VCaP (cell line): Measurements from ENCODE around the gene MYL7.
"Not testable (repeated sequence)": the region's sequence is repeated elsewhere in the genome, so short reads cannot be mapped to it uniquely, and the experiment has no call there.

ENCODE experiments used
- H3K27ac ChIP-seq: fragments of 450-650 bp; 2 replicates; pipeline ENCODE4 v1.5.1; 2017
- TF ChIP-seq, protein P1 (sequence below): fragments of 450-650 bp; conservative IDR thresholded peaks from 2 replicates; pipeline ENCODE4 v1.5.1; 2017; ENCODE audit warnings: mild to moderate bottlenecking, moderate library complexity

Gene MYL7

DNA sequence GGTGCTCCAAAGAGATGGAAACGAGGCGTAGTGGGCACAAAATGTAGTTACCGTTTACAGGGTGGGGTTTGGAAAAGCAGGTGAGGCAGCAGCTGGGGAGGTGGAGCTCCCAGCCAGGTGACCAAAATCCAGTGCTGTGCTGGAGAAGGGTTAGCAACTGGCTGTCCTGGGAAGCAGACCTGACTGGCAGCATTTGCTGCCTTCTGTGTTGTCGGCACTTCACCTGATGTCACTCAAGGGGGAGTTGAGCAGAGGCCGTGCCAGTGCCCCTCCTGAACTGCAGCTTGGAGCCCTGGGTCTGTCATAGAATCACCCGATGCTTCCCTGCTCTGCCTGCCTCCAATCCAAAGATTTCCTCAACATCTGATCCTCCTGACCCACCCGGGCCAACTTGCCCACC is 35.4 kb upstream of the MYL7 start:
- TF ChIP-seq, protein P1, sequence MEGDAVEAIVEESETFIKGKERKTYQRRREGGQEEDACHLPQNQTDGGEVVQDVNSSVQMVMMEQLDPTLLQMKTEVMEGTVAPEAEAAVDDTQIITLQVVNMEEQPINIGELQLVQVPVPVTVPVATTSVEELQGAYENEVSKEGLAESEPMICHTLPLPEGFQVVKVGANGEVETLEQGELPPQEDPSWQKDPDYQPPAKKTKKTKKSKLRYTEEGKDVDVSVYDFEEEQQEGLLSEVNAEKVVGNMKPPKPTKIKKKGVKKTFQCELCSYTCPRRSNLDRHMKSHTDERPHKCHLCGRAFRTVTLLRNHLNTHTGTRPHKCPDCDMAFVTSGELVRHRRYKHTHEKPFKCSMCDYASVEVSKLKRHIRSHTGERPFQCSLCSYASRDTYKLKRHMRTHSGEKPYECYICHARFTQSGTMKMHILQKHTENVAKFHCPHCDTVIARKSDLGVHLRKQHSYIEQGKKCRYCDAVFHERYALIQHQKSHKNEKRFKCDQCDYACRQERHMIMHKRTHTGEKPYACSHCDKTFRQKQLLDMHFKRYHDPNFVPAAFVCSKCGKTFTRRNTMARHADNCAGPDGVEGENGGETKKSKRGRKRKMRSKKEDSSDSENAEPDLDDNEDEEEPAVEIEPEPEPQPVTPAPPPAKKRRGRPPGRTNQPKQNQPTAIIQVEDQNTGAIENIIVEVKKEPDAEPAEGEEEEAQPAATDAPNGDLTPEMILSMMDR, result no peak
- no peak overlapping the region for H3K27ac ChIP-seq

DNA sequence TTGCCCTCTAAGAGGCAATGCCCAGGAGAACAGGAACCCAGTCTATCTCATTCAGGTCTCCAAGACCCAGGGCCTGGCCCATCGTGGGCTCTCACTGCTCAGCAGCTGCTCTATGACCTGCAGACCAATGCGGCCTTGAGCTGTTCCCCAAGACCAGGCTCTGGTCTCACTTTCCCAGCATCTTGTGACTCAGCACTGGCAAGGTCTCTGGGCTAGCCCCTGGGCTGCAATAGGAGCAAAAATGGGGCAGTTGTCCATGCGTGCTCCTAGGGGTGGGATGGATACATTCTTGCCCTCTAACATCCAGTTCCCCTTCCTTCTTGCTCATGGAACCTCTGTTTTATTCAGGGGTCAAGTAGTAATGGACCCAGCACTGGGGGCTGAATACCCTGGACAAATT is 34.6 kb upstream of the MYL7 start:
- H3K27ac ChIP-seq, result no peak overlapping the region
- TF ChIP-seq, protein P1, result no peak

DNA sequence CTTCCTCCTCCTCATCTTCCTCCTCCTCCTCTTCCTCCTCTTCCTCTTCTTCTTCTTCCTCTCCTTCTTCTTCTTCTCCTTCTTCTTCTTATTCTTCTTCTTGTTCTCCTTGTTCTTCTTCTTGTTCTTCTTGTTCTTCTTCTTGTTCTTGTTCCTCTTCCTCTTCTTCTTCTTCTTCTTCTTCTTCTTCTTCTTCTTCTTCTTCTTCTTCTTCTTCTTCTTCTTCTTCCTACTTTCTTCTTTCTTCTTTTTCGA is 33.5 kb upstream of the MYL7 start:
- not testable (repeated sequence) for H3K27ac ChIP-seq

DNA sequence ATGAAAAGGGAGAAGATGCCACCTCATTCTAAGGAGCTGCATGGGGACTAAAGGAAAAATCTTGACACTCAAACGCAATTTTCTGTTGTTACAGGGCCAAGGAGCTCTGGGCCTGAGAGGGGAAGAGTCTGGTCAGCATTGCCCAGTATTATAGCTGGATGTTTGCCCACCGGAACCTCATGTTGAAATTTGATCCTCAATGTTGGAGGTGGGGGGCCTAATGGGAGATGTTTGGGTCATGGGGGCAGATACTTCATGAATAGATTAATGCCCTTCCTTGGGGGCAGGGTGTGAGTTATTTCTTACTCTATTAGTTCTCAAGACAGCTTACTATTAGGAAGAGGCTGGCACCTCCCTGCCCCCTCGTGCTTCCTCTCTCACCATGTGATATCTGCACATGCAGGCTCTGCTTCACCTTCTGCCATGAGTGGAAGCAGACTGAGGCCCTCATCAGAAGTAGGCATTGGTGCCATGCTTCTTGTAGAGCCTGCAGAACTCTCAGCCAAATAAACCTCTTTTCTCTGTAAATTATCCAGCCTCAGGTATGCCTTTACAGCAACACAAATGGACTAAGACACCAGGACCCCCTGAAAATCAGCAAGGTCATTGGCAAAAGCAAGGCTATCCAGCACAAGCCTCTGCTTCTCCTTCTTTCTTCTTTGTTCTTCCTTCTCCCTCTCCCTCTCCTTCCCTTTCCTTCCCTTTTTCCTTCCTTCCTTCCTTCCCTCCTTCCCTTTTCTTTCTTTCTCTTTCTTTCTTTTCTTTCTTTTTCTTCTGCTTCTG is 33.0 kb upstream of the MYL7 start:
- no peak overlapping the region for H3K27ac ChIP-seq
- TF ChIP-seq, protein P1, result no peak

DNA sequence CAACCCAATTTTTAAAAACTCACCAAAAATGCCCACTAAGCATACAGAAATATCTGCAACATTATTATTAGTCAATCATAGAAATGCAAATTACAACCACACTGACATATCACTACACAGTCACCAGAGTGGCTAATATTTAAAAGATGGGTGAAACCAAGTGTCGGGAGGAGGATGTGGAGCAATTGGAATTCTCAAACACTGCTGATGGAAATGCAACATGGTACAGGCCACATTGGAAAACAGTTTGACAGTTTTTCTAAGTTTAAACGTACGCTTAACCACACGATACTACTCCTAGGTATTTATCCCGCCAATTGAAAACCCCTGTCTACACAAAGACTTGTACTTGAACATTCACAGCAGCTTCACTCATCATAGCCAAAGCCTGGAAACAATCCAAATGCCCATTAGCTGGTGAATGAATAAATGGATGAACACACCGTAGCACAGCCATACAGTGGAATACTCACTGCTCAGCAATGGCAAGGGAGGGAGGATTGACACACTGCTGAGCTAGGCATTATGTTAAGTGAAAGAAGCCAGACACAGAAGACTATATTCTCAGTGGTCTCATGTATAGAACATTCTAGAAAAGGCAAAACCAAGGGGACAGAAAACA is 31.8 kb upstream of the MYL7 start:
- H3K27ac ChIP-seq, result no peak overlapping the region
- TF ChIP-seq, protein P1, result no peak

DNA sequence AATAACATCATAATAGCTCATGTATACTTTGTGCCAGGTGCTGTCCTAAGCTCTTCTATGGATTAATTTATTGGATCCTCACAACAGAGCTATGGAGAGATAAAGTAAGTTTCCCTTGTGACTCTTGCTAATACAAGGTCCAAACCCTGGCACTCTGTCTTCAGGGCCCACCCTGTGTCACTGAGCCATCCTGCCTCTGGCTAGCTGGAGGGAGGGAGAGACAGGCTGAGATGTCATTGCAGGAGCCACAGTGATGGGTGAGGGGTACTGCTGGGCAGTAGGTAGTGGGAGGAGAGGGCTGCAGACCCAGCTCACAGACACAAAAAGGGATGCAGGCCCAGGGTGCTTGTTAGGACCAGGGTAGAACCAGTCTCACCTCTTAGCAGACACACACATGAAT is 31.2 kb upstream of the MYL7 start:
- TF ChIP-seq, protein P1, result no peak
- no peak overlapping the region for H3K27ac ChIP-seq

DNA sequence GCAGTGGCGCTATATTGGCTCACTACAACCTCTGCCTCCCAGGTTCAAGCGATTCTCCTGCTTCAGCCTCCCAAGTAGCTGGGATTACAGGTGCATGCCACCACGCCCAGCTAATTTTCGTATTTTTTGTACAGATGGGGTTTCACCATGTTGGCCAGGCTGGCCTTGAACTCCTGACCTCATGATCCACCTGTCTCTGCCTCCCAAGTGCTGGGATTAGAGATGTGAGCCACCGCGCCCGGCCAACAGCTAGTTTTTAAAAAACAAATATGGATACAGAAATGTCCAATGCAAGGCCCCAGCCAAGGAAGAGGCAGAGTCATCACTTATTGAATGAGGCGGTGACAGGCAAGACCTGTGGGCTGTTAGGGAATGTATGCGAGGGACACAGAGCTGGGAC is 30.8 kb upstream of the MYL7 start:
- H3K27ac ChIP-seq, result not testable (repeated sequence)

DNA sequence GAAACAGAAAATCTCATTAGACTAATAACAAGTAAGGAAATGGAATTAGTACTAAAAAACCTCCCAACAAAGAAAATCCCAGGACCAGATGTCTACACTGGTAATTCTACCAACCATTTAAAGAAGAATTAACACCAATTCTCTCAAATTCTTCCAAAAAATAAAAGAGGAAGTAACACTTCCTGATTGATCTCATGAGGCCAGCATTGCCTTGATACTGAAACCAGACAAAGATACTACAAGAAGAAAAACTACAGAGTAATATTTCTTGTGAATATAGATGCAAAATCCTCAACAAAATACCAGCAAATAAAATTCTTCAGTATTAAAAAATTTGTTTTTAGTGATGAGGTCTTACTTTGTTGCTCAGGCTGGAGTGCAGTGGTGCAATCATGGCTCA is 26.8 kb upstream of the MYL7 start:
- TF ChIP-seq, protein P1, result no peak
- no peak overlapping the region for H3K27ac ChIP-seq
